ENCODE measurements around the gene MOCS2.

DNA sequence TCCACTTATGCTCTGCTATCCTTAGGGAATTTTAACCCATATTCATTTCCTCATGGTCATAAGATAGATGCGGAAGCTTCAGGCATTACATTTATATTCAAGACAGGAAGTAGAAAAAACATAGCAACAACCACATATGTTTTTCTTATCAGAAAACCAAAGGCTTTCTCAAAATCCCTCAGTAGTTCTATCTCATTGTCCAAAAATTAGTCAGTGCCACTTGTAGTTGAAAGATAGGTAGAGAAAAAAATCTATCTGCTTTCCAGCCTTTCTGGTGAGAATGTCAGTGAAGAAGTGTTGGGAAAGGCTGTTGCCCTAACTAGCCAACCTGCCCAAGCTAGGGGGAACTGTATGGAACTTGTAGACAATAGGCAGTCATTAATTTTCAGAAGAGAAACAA lies 23.5 kb upstream of the MOCS2 start:
- TF ChIP-seq, protein P1, sequence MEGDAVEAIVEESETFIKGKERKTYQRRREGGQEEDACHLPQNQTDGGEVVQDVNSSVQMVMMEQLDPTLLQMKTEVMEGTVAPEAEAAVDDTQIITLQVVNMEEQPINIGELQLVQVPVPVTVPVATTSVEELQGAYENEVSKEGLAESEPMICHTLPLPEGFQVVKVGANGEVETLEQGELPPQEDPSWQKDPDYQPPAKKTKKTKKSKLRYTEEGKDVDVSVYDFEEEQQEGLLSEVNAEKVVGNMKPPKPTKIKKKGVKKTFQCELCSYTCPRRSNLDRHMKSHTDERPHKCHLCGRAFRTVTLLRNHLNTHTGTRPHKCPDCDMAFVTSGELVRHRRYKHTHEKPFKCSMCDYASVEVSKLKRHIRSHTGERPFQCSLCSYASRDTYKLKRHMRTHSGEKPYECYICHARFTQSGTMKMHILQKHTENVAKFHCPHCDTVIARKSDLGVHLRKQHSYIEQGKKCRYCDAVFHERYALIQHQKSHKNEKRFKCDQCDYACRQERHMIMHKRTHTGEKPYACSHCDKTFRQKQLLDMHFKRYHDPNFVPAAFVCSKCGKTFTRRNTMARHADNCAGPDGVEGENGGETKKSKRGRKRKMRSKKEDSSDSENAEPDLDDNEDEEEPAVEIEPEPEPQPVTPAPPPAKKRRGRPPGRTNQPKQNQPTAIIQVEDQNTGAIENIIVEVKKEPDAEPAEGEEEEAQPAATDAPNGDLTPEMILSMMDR (IDR thresholded peaks at IDR 0.05): no peak
- no peak for TF ChIP-seq POLR2A (IDR thresholded peaks at IDR 0.05; ENCODE audit: low read depth)
